PC-3 (cell line): ENCODE data around the gene HSD17B14. TPM values are rescaled to one million over a fixed set of nuclear protein-coding genes. Genes with fewer than 3 reads are reported as not detected.
A peak's percentile ranks its signal among the peaks of the same experiment; 100 is the strongest.

ENCODE experiments used
- ATAC-seq: fragments of 200-7000 bp; cut with Tn5 transposase; 2 replicates; pipeline ENCODE4 v1.9.1; 2020; ENCODE audit warnings: mild to moderate bottlenecking, moderate library complexity
- BruUV-seq: library from RNA; stranded (reverse); fragments of 400-500 nt; replicated peaks from 2 replicates; lab custom pipeline; 2021; lab: Mats Ljungman, UMichigan
- CTCF ChIA-PET: fragments of 300-600 bp; sonication (Branson Sonifier 250); formaldehyde crosslinking; loops from one replicate; lab custom pipeline; 2022; ENCODE audit warnings: antibody characterized with exemption; lab: Charles Lee
- POLR2A ChIA-PET: fragments of 300-600 bp; sonication (Branson Sonifier 250); formaldehyde crosslinking; loops from one replicate; lab custom pipeline; 2022; ENCODE audit warnings: antibody characterized with exemption; ENCODE audit not compliant: unreplicated experiment; lab: Charles Lee
- DNase-seq: peaks from one replicate; pipeline ENCODE4 v3.0.0-alpha.2; 2015
- H2AFZ ChIP-seq: fragments of 300-600 bp; sonication (generic); 2 replicates; pipeline ENCODE4 v1.6.0; 2016; ENCODE audit warnings: antibody characterized with exemption, low read length
- H3F3A ChIP-seq: fragments of 300-600 bp; sonication (generic); one replicate; pipeline ENCODE4 v1.6.0; 2017; ENCODE audit warnings: antibody characterized with exemption, low read length, control low read depth, mild to moderate bottlenecking; ENCODE audit not compliant: unreplicated experiment
- H3K27ac ChIP-seq: fragments of 300-600 bp; sonication (generic); 2 replicates; pipeline ENCODE4 v1.5.1; 2016; ENCODE audit warnings: mild to moderate bottlenecking, low read length
- H3K27me3 ChIP-seq: fragments of 300-600 bp; sonication (generic); 2 replicates; pipeline ENCODE4 v1.6.1; 2016; ENCODE audit warnings: low read length, mixed read lengths
- H3K36me3 ChIP-seq: fragments of 300-600 bp; sonication (generic); 2 replicates; pipeline ENCODE4 v1.6.1; 2016; ENCODE audit warnings: low read depth, mixed run types, low read length, mixed read lengths
- H3K4me1 ChIP-seq: fragments of 300-600 bp; sonication (generic); 2 replicates; pipeline ENCODE4 v1.5.1; 2016; ENCODE audit warnings: low read length; ENCODE audit not compliant: insufficient read depth
- H3K4me2 ChIP-seq: fragments of 300-600 bp; sonication (generic); 2 replicates; pipeline ENCODE4 v1.6.0; 2016; ENCODE audit warnings: low read length
- H3K4me3 ChIP-seq: fragments of 300-600 bp; sonication (generic); 2 replicates; pipeline ENCODE4 v1.5.1; 2016; ENCODE audit warnings: mild to moderate bottlenecking, low read length, mixed read lengths
- H3K79me2 ChIP-seq: fragments of 300-600 bp; sonication (generic); 2 replicates; pipeline ENCODE4 v1.6.1; 2017; ENCODE audit warnings: low read length, mixed read lengths
- H3K9ac ChIP-seq: fragments of 300-600 bp; sonication (generic); 2 replicates; pipeline ENCODE4 v1.6.0; 2016; ENCODE audit warnings: mild to moderate bottlenecking, low read length
- H3K9me2 ChIP-seq: fragments of 300-600 bp; sonication (generic); replicated peaks from 2 replicates; pipeline ENCODE4 v1.6.1; 2016; ENCODE audit warnings: mixed run types, low read length, mixed read lengths
- H3K9me3 ChIP-seq: fragments of 300-600 bp; sonication (generic); 2 replicates; pipeline ENCODE4 v1.6.1; 2016; ENCODE audit warnings: low read length, mixed read lengths
- H4K20me1 ChIP-seq: fragments of 300-600 bp; sonication (generic); 2 replicates; pipeline ENCODE4 v1.6.1; 2016; ENCODE audit warnings: low read length, mixed read lengths
- CTCF ChIP-seq: fragments of 300-600 bp; sonication (generic); conservative IDR thresholded peaks from 2 replicates; pipeline ENCODE4 v1.5.1; 2017; ENCODE audit warnings: antibody characterized with exemption, low read depth, mild to moderate bottlenecking, low read length
- EZH2 ChIP-seq: fragments of 300-600 bp; sonication (generic); IDR thresholded peaks from one replicate; pipeline ENCODE4 v1.6.1; 2017; ENCODE audit warnings: antibody characterized with exemption, mild to moderate bottlenecking, low read length; ENCODE audit not compliant: unreplicated experiment
- EZH2phosphoT487 ChIP-seq: fragments of 300-600 bp; sonication (generic); IDR thresholded peaks from 2 replicates; pipeline ENCODE4 v1.6.1; 2018; ENCODE audit warnings: mild to moderate bottlenecking, antibody characterized with exemption, low read length, borderline replicate concordance
- intact Hi-C: fragments of 100-400 bp; cut with micrococcal nuclease; formaldehyde crosslinking; loops from 2 replicates; pipeline ENCODE4 v1.9.0; 2023
- total RNA-seq: library from RNA; depleted of rRNA; stranded (reverse); fragments of >200 nt; gene quantifications from 2 replicates; pipeline ENCODE4 v1.2.3, GENCODE V29; 2014

The HSD17B14 gene
- total RNA-seq, 1 experiment from 2014 or later = 15.0 TPM

GRCh38 chr19:48821633-48822032 lies 14.7 kb downstream of the HSD17B14 start:
- no peaks in the 10 kb centered on the region for H4K20me1 ChIP-seq
- no peak overlapping the region for H3K27ac ChIP-seq
- no peak overlapping the region for H3K4me2 ChIP-seq
- BruUV-seq = no TSS peak
- CTCF ChIA-PET = no interaction called here
- no peaks in the 10 kb centered on the region for H3K9me2 ChIP-seq
- no peak overlapping the region for H2AFZ ChIP-seq
- ATAC-seq (no peak), DNase-seq (no peak)
- no peaks in the 10 kb centered on the region for H3K79me2 ChIP-seq
- H3K4me1 ChIP-seq = peaks cover 10% of the 10 kb centered on the region
- TF ChIP-seq EZH2phosphoT487 = no peak
- no peak for TF ChIP-seq EZH2
- intact Hi-C loops = no loop called here
- POLR2A ChIA-PET = no interaction called here
- H3K27me3 ChIP-seq = no peaks in the 10 kb centered on the region
- H3K9ac ChIP-seq = no peak overlapping the region
- H3K4me3 ChIP-seq = no peak overlapping the region
- no peaks in the 10 kb centered on the region for H3K9me3 ChIP-seq
- H3F3A ChIP-seq = no peaks in the 10 kb centered on the region
- H3K36me3 ChIP-seq = no peaks in the 10 kb centered on the region

DNA sequence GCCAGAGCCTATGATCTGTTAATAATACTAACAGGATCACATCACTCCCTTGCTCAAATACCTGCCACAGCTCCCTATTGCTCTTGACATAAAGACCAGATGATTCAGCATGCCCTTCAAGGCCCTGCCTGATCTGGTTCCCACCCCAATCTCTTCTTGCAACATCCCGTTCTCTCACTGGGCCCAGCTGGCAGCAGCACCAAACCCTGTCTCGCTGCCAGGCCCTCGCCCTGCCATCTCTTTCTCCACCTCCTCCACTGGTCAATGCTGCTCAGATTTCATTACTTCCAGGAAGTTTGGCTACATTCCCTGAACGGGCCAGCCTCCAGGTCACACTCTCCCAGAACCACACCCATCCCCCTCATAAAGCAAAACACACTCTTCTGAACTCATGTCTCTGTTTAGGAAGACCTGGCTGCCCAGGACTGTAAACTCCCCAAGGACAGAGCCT lies 16.9 kb downstream of the HSD17B14 start:
- Histone ChIP-seq H3K4me3 (no peak overlapping the region), H3K4me2 (peak overlapping the region; percentile 53), H3K79me2 (no peaks in the 10 kb centered on the region), H3K27ac (peak overlapping the region; percentile 41; the same call in 1 of the 2 replicates), H3K27me3 (no peaks in the 10 kb centered on the region), H3K9me3 (no peaks in the 10 kb centered on the region), H3K36me3 (no peaks in the 10 kb centered on the region), H4K20me1 (no peaks in the 10 kb centered on the region), H2AFZ (no peak overlapping the region), H3F3A (no peaks in the 10 kb centered on the region), H3K4me1 (peaks cover 10% of the 10 kb centered on the region), H3K9ac (no peak overlapping the region), H3K9me2 (no peaks in the 10 kb centered on the region)
- peak; percentile 93 for DNase-seq
- no peak for TF ChIP-seq EZH2
- TF ChIP-seq EZH2phosphoT487 = no peak
- TF ChIP-seq CTCF = no peak
- BruUV-seq = no TSS peak
- CTCF ChIA-PET = no interaction called here
- intact Hi-C loops = no loop called here
- POLR2A ChIA-PET = no interaction called here
- ATAC-seq = peak; percentile 97

- no peaks in the 10 kb centered on the region for H3K9me3 ChIP-seq
- H3K9me2 ChIP-seq = no peaks in the 10 kb centered on the region
- ATAC-seq (no peak), DNase-seq (no peak)
- CTCF ChIA-PET = no interaction called here
- POLR2A ChIA-PET = no interaction called here
- no peak for TF ChIP-seq EZH2phosphoT487
- no peak for TF ChIP-seq EZH2
- TF ChIP-seq CTCF = no peak
- no peaks in the 10 kb centered on the region for H3K36me3 ChIP-seq
- H3K79me2 ChIP-seq = no peaks in the 10 kb centered on the region
- no peak overlapping the region for H3K4me3 ChIP-seq
- H2AFZ ChIP-seq = no peak overlapping the region
- H3K4me1 ChIP-seq = peaks cover 10% of the 10 kb centered on the region
- no peaks in the 10 kb centered on the region for H3K27me3 ChIP-seq
- no peak overlapping the region for H3K4me2 ChIP-seq
- no peaks in the 10 kb centered on the region for H3F3A ChIP-seq
- intact Hi-C loops = no loop called here
- H3K9ac ChIP-seq = no peak overlapping the region
- no TSS peak for BruUV-seq
- H3K27ac ChIP-seq = no peak overlapping the region
- H4K20me1 ChIP-seq = no peaks in the 10 kb centered on the region
These were observed 18.0 kb downstream of the HSD17B14 start for GRCh38 chr19:48818234-48818820.
